Stimulated activated CD4-positive, alpha-beta T cell treated with anti-CD3 and anti-CD28 coated beads, Interleukin-1b, Interleukin-23, amount 100 ng/mL, for 4 hours (primary cell): ENCODE data around the gene HGS.
"Not testable (repeated sequence)": the region's sequence is repeated elsewhere in the genome, so short reads cannot be mapped to it uniquely, and the experiment has no call there.

Experiments
- DNase-seq, 2 donors: peaks; one replicate each; pipeline ENCODE4 v3.0.0-alpha.2; 2020; ENCODE audit warnings: low read depth in 2 of 2

Gene HGS

GRCh38 chr17:81655378-81656117 lies 28.3 kb upstream of the HGS start:
- DNase-seq: no peak

GRCh38 chr17:81656118-81656743 lies 27.6 kb upstream of the HGS start, which contains the start of gene PDE6G:
Gene PDE6G, minus strand, starts transcription at chr17:81656542. Its CDS starts 3,237 bp downstream, at chr17:81653305.
- DNase-seq: no peak

- no peak for DNase-seq
Measured at GRCh38 chr17:81656835-81657234, 27.0 kb upstream of the HGS start.

DNA sequence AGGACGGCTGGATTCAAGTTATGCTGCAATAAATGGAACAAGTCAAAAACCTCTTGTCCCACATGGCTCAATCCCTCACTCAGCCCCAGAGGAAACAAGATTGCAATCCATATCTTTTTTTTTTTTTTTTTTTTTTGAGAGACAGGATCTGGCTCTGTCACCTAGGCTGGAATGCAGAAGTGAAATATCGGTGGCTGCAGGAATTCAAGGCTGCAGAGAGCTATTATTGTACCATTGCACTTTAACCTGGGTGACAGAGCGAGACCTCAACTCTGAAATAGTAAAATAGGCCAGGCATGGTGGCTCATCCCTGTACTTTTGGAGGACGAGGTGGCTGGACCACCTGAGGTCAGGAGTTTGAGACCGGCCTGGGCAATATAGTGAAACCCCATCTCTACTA lies 24.8 kb upstream of the HGS start:
- DNase-seq: no peak

- no peak for DNase-seq
Measured at GRCh38 chr17:81660441-81660840, 23.4 kb upstream of the HGS start.

GRCh38 chr17:81662002-81662401 lies 21.8 kb upstream of the HGS start:
- DNase-seq: no peak

DNA sequence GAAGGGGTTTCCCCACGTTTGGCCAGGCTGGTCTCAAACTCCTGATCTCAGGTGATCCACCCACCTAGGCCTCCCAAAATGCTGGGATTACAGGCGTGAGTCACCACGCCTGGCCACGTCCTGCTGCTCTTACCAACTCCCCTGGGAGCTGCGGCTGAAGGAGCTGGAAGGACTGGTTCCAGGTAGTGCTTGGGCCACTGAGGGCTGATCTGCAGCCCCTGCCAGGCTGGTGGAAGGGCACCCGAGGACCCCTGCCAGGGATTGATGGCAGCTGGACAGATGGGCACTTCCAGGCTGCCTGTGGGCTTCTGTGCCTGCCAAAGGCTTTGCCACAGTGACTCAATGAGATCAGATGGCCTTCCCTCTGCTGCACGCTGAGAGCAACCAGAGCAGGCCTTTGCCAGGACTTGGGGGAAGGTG lies 19.8 kb upstream of the HGS start:
- no peak for DNase-seq

DNA sequence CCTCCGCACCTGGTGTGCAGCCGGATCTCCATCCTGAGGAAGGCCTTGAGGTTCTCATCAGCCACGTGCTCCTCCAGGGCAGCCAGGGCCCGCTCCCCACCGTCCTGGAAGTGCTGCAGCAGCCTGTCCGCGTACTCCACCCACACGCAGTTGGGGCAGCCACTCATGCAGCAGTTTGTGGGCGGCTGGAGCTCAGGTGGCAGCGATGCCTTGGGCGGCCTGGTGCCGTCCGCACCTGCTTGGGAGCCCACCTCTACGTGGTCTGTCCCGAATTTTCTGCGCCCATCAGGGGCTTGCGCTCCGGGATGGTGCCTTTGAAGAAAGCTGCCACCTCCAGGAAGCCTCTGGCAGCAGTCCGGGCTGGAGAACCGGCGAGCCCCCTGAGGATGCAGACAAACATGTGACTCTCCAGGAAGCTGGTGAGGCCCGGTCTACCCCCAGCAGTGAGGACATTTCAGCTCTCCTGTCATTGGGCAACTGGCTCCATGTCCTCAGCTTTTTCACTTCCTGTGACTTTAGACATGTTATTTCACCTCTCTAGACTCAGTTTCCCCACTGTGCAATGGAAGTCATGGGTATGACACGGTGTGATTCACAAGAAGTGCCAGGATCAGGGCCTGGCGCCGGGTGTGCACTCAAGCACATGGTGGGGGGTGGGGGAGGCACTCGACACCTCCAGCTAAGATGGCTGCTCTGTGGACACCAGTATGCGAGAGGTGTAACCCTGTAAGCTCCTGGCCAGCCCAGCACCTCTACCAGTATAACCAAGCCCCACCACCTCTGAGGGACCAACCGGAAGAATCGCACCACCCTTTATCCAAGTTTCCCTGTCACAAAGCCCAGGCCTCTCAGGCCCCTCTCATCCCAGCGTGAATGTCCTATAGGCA lies 18.4 kb upstream of the HGS start:
- peak; percentile 45 to 57 for DNase-seq

DNA sequence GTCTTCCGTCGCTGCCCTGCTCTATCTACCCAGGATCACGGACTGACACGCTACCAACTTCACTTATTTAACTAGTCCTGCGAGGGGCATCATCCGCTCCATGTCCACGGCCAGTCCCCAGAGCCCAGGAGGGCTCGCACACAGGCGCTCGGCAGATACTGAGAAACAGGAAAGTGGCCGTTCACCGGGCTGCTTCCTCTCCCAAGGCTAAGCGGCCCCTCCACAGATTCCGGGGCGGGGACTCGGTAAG lies 17.8 kb upstream of the HGS start:
- DNase-seq: no peak

DNA sequence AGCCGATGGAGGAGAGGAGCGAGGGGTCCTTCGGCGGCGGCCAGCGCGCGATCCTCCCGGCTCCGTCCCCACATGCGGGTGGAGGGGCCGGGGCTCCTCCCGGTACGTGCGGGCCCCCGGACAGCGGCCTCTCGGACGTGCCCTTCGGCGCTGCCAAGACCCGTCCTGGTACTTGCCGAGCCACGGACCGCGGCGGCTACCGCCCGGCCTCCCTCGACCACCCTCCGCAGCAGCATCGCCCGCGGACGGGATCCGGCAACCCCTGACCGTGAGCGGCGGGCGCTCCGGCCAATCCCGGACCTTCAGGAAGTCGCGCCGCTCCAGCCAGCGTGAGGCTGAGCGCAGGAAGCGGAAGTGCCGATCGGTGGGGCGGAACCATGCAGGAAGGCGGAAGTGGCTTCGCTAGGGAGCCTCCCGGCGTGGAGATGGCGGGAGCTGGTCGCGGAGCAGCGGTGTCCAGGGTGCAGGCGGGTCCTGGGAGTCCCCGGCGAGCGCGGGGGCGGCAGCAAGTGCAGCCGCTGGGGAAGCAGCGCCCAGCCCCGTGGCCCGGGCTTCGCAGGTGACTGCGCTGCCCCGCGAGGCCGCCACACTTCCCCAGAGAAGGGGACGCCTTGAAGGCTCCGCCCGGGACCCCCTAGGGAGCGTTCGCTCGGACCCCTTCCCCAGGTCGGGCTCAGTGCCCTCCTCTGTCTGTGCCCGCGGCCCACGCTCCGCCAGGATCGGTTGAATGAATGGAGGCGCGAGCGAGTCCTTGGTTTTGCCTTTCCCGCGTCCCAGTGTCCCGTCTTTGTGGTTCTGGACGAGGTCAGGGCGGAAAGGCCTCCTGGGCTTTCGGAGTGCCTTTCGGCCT lies 17.2 kb upstream of the HGS start, which contains the start of the genes CCDC137 and OXLD1:
TSS of gene CCDC137 (plus strand) at position 396 of the 850 bp plus-strand sequence. CDS start at position 426, 30 bp downstream.
TSS of gene OXLD1 (minus strand) at position 264 of the 850 bp plus-strand sequence. CDS start at position 236, 28 bp downstream.
- DNase-seq: peak; percentile 82 to 89

DNA sequence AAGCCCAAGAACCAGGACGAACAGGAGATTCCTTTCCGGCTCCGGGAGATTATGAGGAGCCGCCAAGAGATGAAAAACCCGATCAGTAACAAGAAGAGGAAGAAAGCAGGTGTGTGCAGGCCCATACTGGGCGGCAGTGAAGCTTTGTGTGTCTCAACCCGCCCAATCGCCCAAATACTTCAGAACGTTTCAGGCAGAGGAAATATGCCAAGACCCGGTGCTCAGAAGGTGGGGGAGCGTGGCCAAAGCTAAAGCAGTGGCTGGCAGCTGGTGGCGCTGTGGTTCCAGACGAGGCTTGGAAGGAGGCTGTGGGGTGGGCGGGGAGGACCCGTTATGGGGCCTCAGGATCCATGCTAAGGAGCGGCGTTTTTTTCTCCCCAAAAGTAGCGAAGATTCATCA lies 16.1 kb upstream of the HGS start:
- DNase-seq: no peak

- no peak for DNase-seq
Measured at GRCh38 chr17:81672504-81672903, 11.3 kb upstream of the HGS start.

- no peak for DNase-seq
Measured at GRCh38 chr17:81672954-81673353, 10.9 kb upstream of the HGS start.

GRCh38 chr17:81673561-81674258 lies 10.1 kb upstream of the HGS start:
- DNase-seq: no peak

- DNase-seq: not testable (repeated sequence)
Measured at GRCh38 chr17:81675515-81676221, 8.1 kb upstream of the HGS start.

DNA sequence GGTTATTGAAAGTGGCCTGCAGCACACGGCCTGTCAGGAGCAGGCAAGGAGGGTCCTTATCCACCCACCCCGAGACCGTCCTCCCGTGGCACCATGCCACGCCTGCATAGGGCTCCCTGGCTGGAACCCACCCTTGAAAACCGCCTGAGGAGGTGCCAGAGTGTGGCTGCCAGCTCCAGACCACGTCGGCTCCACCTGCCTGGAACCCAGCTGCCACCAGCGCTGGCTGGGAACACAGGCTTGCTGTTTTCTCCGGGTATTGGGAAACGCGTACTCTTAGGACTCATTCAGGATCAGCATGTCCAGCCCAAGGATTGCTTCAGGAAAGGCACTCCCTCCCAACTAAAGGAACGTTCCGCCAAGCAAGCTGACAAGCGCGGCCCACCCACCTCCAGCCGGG lies 6.9 kb upstream of the HGS start:
- DNase-seq: no peak

- no peak for DNase-seq
Measured at GRCh38 chr17:81680150-81680549, 3.7 kb upstream of the HGS start.

- DNase-seq: no peak
Measured at GRCh38 chr17:81681672-81682071, 2.1 kb upstream of the HGS start.

- DNase-seq: no peak
Measured at GRCh38 chr17:81682565-81683207, 1.1 kb upstream of the HGS start.

DNA sequence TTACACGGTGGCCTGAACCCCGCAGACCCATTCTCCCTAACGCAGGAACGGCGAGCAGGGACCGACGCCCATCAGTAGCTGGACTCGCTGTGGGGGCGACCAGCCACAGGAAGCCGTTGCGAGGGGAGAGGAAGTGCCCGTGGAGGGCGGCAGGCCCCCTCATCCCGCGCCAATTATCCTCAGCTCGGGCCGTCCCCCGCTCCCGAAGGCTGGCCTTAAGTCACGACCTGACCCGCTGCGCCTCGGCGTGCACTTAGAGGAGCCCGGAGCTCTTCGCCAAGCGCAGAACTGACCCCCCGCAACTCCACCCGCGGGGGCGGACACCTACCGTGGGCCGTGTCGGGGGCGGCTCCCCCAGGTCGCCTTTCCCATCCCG lies 615 bp upstream of the HGS start:
- DNase-seq: no peak
